Measurements from ENCODE around the gene KRTAP12-4. TPM values are rescaled to one million over a fixed set of nuclear protein-coding genes. Genes with fewer than 3 reads are reported as not detected.
"Not testable (repeated sequence)": the region's sequence is repeated elsewhere in the genome, so short reads cannot be mapped to it uniquely, and the experiment has no call there.

Gene KRTAP12-4
- total RNA-seq, 1 donor from 2014 or later = not detected

GRCh38 chr21:44701541-44701940 is 47.1 kb upstream of the KRTAP12-4 start:
- H3K9me3 Mint-ChIP-seq = no peaks in the 10 kb centered on the region
- H3K4me1 Mint-ChIP-seq = peaks cover 36% of the 10 kb centered on the region
- peaks cover 80% of the 10 kb centered on the region for H3K27me3 Mint-ChIP-seq (ENCODE audit: low read depth)
- DNase-seq (ENCODE audit: low read depth, low spot score) = no peak
- no peaks in the 10 kb centered on the region for H3K36me3 Mint-ChIP-seq (ENCODE audit: low read depth)
- TF ChIP-seq CTCF (conservative IDR thresholded peaks at IDR 0.05) = no peak
- H3K27ac Mint-ChIP-seq (ENCODE audit: unreplicated experiment) = no peak overlapping the region
- no peak overlapping the region for H3K4me3 Mint-ChIP-seq

- peaks cover 76% of the 10 kb centered on the region for H3K27me3 Mint-ChIP-seq (ENCODE audit: low read depth)
Observed at GRCh38 chr21:44701023-44701400, 46.6 kb upstream of the KRTAP12-4 start.

GRCh38 chr21:44700101-44701022 is 45.9 kb upstream of the KRTAP12-4 start:
- Mint-ChIP-seq H3K36me3 (ENCODE audit: low read depth) (no peaks in the 10 kb centered on the region), H3K9me3 (no peaks in the 10 kb centered on the region), H3K4me1 (peaks cover 42% of the 10 kb centered on the region), H3K27ac (ENCODE audit: unreplicated experiment) (no peak overlapping the region), H3K4me3 (no peak overlapping the region), H3K27me3 (ENCODE audit: low read depth) (peaks cover 71% of the 10 kb centered on the region)
- no peak for DNase-seq (ENCODE audit: low read depth, low spot score)
- no peak for TF ChIP-seq CTCF (conservative IDR thresholded peaks at IDR 0.05)

More at GRCh38 chr21:44701023-44701400, 46.6 kb upstream of the KRTAP12-4 start:
- DNase-seq (ENCODE audit: low read depth, low spot score) = no peak
- Mint-ChIP-seq H3K9me3 (no peaks in the 10 kb centered on the region), H3K4me1 (peaks cover 39% of the 10 kb centered on the region), H3K27ac (ENCODE audit: unreplicated experiment) (no peak overlapping the region), H3K4me3 (no peak overlapping the region), H3K36me3 (ENCODE audit: low read depth) (no peaks in the 10 kb centered on the region)
- TF ChIP-seq CTCF (conservative IDR thresholded peaks at IDR 0.05) = no peak

- H3K9me3 Mint-ChIP-seq = no peaks in the 10 kb centered on the region
- DNase-seq (ENCODE audit: low read depth, low spot score) = no peak
- H3K4me1 Mint-ChIP-seq = peaks cover 39% of the 10 kb centered on the region
- peaks cover 62% of the 10 kb centered on the region for H3K27me3 Mint-ChIP-seq (ENCODE audit: low read depth)
- H3K4me3 Mint-ChIP-seq = no peak overlapping the region
- H3K27ac Mint-ChIP-seq (ENCODE audit: unreplicated experiment) = no peak overlapping the region
- no peaks in the 10 kb centered on the region for H3K36me3 Mint-ChIP-seq (ENCODE audit: low read depth)
- TF ChIP-seq CTCF (conservative IDR thresholded peaks at IDR 0.05) = no peak
Observed at GRCh38 chr21:44699502-44700001, 45.1 kb upstream of the KRTAP12-4 start.

- TF ChIP-seq CTCF (conservative IDR thresholded peaks at IDR 0.05) = no peak
- H3K4me3 Mint-ChIP-seq = no peak overlapping the region
- no peaks in the 10 kb centered on the region for H3K9me3 Mint-ChIP-seq
- peaks cover 39% of the 10 kb centered on the region for H3K4me1 Mint-ChIP-seq
- H3K27me3 Mint-ChIP-seq (ENCODE audit: low read depth) = peaks cover 48% of the 10 kb centered on the region
- DNase-seq (ENCODE audit: low read depth, low spot score) = no peak
- peaks cover 4% of the 10 kb centered on the region for H3K36me3 Mint-ChIP-seq (ENCODE audit: low read depth)
- peak overlapping the region; percentile 78 for H3K27ac Mint-ChIP-seq (ENCODE audit: unreplicated experiment)
Observed at GRCh38 chr21:44697811-44698734, 43.6 kb upstream of the KRTAP12-4 start.

- Mint-ChIP-seq H3K4me1 (peaks cover 39% of the 10 kb centered on the region), H3K27ac (ENCODE audit: unreplicated experiment) (peak within 1 kb of the TSS; percentile 78), H3K27me3 (ENCODE audit: low read depth) (peaks cover 42% of the 10 kb centered on the region)
- not testable (repeated sequence) for H3K36me3 Mint-ChIP-seq (ENCODE audit: low read depth); DNase-seq (ENCODE audit: low read depth, low spot score); H3K9me3 Mint-ChIP-seq; H3K4me3 Mint-ChIP-seq
Observed at GRCh38 chr21:44697172-44697810, 42.8 kb upstream of the KRTAP12-4 start, which contains the start of gene KRTAP10-12. TSS of gene KRTAP10-12 (plus strand) at chr21:44697172. CDS start at chr21:44697202, 30 bp downstream.

Data from neural crest cell (in vitro differentiated cells).